SK-N-SH (cell line): Measurements from ENCODE around the gene ATF2. TPM values are rescaled to one million over a fixed set of nuclear protein-coding genes. Genes with fewer than 3 reads are reported as not detected.

Experiments
- CTCF ChIA-PET: fragments of 300-600, 350-600 bp; formaldehyde crosslinking; extraction: SDS; loops from one replicate; lab custom pipeline; 2021; lab: Yijun Ruan, JAX
- POLR2A ChIA-PET: fragments of 350-600 bp; sonication (Branson Sonifier 250); formaldehyde crosslinking; extraction: SDS; loops from one replicate; lab custom pipeline; 2020; ENCODE audit warnings: antibody characterized with exemption, inconsistent platforms; lab: Yijun Ruan, JAX
- DNase-seq: peaks from one replicate; pipeline ENCODE4 v3.0.0; 2012
- H2AFZ ChIP-seq: fragments of 200-600 bp; sonication (generic); 2 replicates; pipeline ENCODE4 v1.8.1; 2016; ENCODE audit warnings: antibody characterized with exemption, mild to moderate bottlenecking, low read depth
- H3F3A ChIP-seq: fragments of 200-600 bp; sonication (generic); replicated peaks from 2 replicates; pipeline ENCODE3; 2016; ENCODE audit warnings: antibody characterized with exemption, mild to moderate bottlenecking; ENCODE audit not compliant: insufficient read depth
- H3K27ac ChIP-seq, 2 experiments: fragments of 200-500 bp in 1 of 2; fragments of 200-600 bp in 1 of 2; sonication (Bioruptor generic) in 1 of 2; sonication (generic), shearing (Covaris generic) in 1 of 2; 2 replicates each; pipeline versions ENCODE4 v1.5.1 to v1.6.1; 2014 to 2016; ENCODE audit warnings: low read depth in 2 of 2, inconsistent platforms in 1 of 2, low read length in 1 of 2, mild to moderate bottlenecking in 1 of 2, mixed read lengths in 1 of 2
- H3K27me3 ChIP-seq: fragments of 200-600 bp; sonication (generic), shearing (Covaris generic); 2 replicates; pipeline ENCODE4 v1.6.1; 2016; ENCODE audit warnings: mixed run types; ENCODE audit not compliant: insufficient read depth
- H3K36me3 ChIP-seq, 2 experiments: fragments of 200-500 bp in 1 of 2; fragments of 200-600 bp in 1 of 2; sonication (Bioruptor generic) in 1 of 2; sonication (generic) in 1 of 2; replicated peaks in 1 of 2; 2 replicates each; pipeline versions ENCODE3 to v1.5.1; 2014 to 2016; ENCODE audit warnings: low read length in 1 of 2, mild to moderate bottlenecking in 1 of 2; ENCODE audit not compliant: insufficient read depth in 2 of 2, control insufficient read depth in 1 of 2
- H3K4me1 ChIP-seq, 2 experiments: fragments of 200-500 bp in 1 of 2; fragments of 200-600 bp in 1 of 2; sonication (Bioruptor generic) in 1 of 2; sonication (generic), shearing (Covaris generic) in 1 of 2; 2 replicates each; pipeline versions ENCODE4 v1.5.1 to v1.6.1; 2014 to 2016; ENCODE audit warnings: low read depth in 1 of 2, low read length in 1 of 2, mixed run types in 1 of 2; ENCODE audit not compliant: insufficient read depth in 2 of 2, control insufficient read depth in 1 of 2
- H3K4me2 ChIP-seq: fragments of 200-600 bp; sonication (generic), shearing (Covaris generic); 2 replicates; pipeline ENCODE4 v1.6.1; 2017; ENCODE audit warnings: mixed run types
- H3K4me3 ChIP-seq, 2 experiments: fragments of 200-500 bp in 1 of 2; fragments of 200-600 bp in 1 of 2; sonication (Bioruptor generic) in 1 of 2; sonication (generic), shearing (Covaris generic) in 1 of 2; 2 replicates each; pipeline versions ENCODE4 v1.5.1 to v1.8.1; 2014 to 2016; ENCODE audit warnings: low read depth in 2 of 2, inconsistent platforms in 1 of 2, low read length in 1 of 2, mild to moderate bottlenecking in 1 of 2, mixed read lengths in 1 of 2, moderate library complexity in 1 of 2
- H3K79me2 ChIP-seq: fragments of 200-600 bp; sonication (generic); 2 replicates; pipeline ENCODE4 v1.8.1; 2017; ENCODE audit warnings: mild to moderate bottlenecking; ENCODE audit not compliant: insufficient read depth
- H3K9ac ChIP-seq: fragments of 200-600 bp; sonication (generic); 2 replicates; pipeline ENCODE4 v1.6.1; 2017; ENCODE audit warnings: mixed run types
- H3K9me2 ChIP-seq: fragments of 200-600 bp; sonication (generic); 2 replicates; pipeline ENCODE4 v1.6.1; 2017; ENCODE audit warnings: mixed run types
- H3K9me3 ChIP-seq: fragments of 200-600 bp; sonication (generic); 2 replicates; pipeline ENCODE4 v1.6.1; 2017; ENCODE audit warnings: mixed run types, mild to moderate bottlenecking, moderate library complexity
- H4K20me1 ChIP-seq: fragments of 200-600 bp; sonication (generic); 2 replicates; pipeline ENCODE4 v1.6.1; 2017; ENCODE audit warnings: mild to moderate bottlenecking, mixed run types; ENCODE audit not compliant: insufficient read depth
- ELF1 ChIP-seq: IDR thresholded peaks from 2 replicates; pipeline ENCODE4 v1.4.0; 2012
- EZH2phosphoT487 ChIP-seq: fragments of 200-600 bp; sonication (generic); IDR thresholded peaks from 2 replicates; pipeline ENCODE4 v1.6.1; 2017; ENCODE audit warnings: low read depth, mixed run types, mild to moderate bottlenecking, antibody characterized with exemption, moderate library complexity, borderline replicate concordance
- FOSL2 ChIP-seq: IDR thresholded peaks from 2 replicates; pipeline ENCODE4 v1.4.0; 2012; ENCODE audit warnings: low read depth, mild to moderate bottlenecking, moderate library complexity, borderline replicate concordance
- JUND ChIP-seq: IDR thresholded peaks from 2 replicates; pipeline ENCODE4 v1.4.0; 2012
- MXI1 ChIP-seq: IDR thresholded peaks from 2 replicates; pipeline ENCODE4 v1.6.1; 2012; ENCODE audit warnings: mild to moderate bottlenecking, low read depth, low read length, improper control_type of control experiment
- NFIC ChIP-seq: IDR thresholded peaks from 2 replicates; pipeline ENCODE4 v1.4.0; 2012; ENCODE audit warnings: borderline replicate concordance
- NRF1 ChIP-seq: IDR thresholded peaks from 2 replicates; pipeline ENCODE4 v1.6.1; 2012; ENCODE audit warnings: low read depth, mild to moderate bottlenecking, low read length
- RAD21 ChIP-seq: IDR thresholded peaks from 2 replicates; pipeline ENCODE4 v1.6.1; 2012; ENCODE audit warnings: mild to moderate bottlenecking, low read length
- RCOR1 ChIP-seq: fragments of 150-350 bp; IDR thresholded peaks from 2 replicates; pipeline ENCODE4 v1.6.1; 2017; ENCODE audit warnings: antibody characterized with exemption, low read length
- RFX5 ChIP-seq: IDR thresholded peaks from 2 replicates; pipeline ENCODE4 v1.6.1; 2012; ENCODE audit warnings: mild to moderate bottlenecking, improper control_type of control experiment, low read length
- RXRA ChIP-seq: IDR thresholded peaks from 2 replicates; pipeline ENCODE4 v1.4.0; 2012; ENCODE audit warnings: low read depth, mild to moderate bottlenecking, borderline replicate concordance
- SIN3A ChIP-seq: IDR thresholded peaks from 2 replicates; pipeline ENCODE4 v1.6.1; 2012; ENCODE audit warnings: low read depth, mild to moderate bottlenecking, low read length, moderate library complexity, borderline replicate concordance
- TAF1 ChIP-seq: IDR thresholded peaks from 2 replicates; pipeline ENCODE4 v1.6.1; 2012; ENCODE audit warnings: low read depth, mild to moderate bottlenecking, low read length, moderate library complexity, borderline replicate concordance
- WGBS: methylation state at CpG from one replicate; pipeline ENCODE4 v1.1.6; 2017; ENCODE audit warnings: low lambda C conversion rate; 5-methylcytosine and 5-hydroxymethylcytosine counted together
- polyA plus RNA-seq, 3 experiments: library from polyadenylated mRNA; depleted of rRNA; stranded (reverse); fragments of >200 nt; gene quantifications; 2 replicates each; pipeline ENCODE4 v1.2.3, GENCODE V29; 2012
- TF ChIP-seq, protein P1 (sequence below): fragments of 150-350 bp; IDR thresholded peaks from 2 replicates; pipeline ENCODE4 v1.6.1; 2016; ENCODE audit warnings: mild to moderate bottlenecking, low read depth, low read length
- TF ChIP-seq, protein P2 (sequence below): fragments of 200-600 bp; sonication (generic); IDR thresholded peaks from 2 replicates; pipeline ENCODE4 v1.6.1; 2017; ENCODE audit warnings: antibody characterized with exemption, mild to moderate bottlenecking, moderate library complexity
- TF ChIP-seq, protein P3 (sequence below): IDR thresholded peaks from 2 replicates; pipeline ENCODE4 v1.4.0; 2012; ENCODE audit warnings: low read depth, borderline replicate concordance
- TF ChIP-seq, protein P4 (sequence below): IDR thresholded peaks from 2 replicates; pipeline ENCODE4 v1.4.0; 2012; ENCODE audit warnings: low read depth
- TF ChIP-seq, protein P5 (sequence below): IDR thresholded peaks from 2 replicates; pipeline ENCODE4; 2012
- TF ChIP-seq, protein P6 (sequence below): IDR thresholded peaks from 2 replicates; pipeline ENCODE4 v1.4.0; 2012; ENCODE audit warnings: low read depth, borderline replicate concordance

Gene ATF2
- polyA plus RNA-seq, 1 of the 3 experiments (the other 2 are of a cell fraction), result 19.0 TPM

DNA sequence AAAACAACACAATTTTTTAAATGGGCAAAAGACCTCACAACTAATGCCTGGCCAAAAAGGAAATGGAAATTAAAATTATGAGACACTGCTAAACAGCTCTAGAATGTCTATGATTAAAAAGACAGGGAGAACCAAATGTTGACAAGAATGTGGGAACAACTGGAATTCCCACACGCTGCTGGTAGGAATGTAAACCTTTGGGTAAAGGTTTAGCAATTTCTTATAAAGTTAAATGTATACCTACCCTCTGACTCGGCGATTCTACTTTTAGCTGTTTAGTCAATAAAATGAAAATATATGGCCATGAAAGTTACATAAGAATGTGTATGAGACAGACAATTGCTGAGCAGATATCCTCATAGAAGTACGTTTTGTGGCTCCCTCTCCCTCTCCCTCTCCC is 60.9 kb downstream of the ATF2 start:
- peaks cover 45 to 61% of the 10 kb centered on the region in 2 experiments for H3K36me3 ChIP-seq
- TF ChIP-seq EZH2phosphoT487, result no peak
- no peak for TF ChIP-seq RAD21
- TF ChIP-seq, protein P1, sequence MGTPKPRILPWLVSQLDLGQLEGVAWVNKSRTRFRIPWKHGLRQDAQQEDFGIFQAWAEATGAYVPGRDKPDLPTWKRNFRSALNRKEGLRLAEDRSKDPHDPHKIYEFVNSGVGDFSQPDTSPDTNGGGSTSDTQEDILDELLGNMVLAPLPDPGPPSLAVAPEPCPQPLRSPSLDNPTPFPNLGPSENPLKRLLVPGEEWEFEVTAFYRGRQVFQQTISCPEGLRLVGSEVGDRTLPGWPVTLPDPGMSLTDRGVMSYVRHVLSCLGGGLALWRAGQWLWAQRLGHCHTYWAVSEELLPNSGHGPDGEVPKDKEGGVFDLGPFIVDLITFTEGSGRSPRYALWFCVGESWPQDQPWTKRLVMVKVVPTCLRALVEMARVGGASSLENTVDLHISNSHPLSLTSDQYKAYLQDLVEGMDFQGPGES, result no peak
- no peak for TF ChIP-seq MXI1
- no peak for TF ChIP-seq NFIC
- TF ChIP-seq, protein P2, sequence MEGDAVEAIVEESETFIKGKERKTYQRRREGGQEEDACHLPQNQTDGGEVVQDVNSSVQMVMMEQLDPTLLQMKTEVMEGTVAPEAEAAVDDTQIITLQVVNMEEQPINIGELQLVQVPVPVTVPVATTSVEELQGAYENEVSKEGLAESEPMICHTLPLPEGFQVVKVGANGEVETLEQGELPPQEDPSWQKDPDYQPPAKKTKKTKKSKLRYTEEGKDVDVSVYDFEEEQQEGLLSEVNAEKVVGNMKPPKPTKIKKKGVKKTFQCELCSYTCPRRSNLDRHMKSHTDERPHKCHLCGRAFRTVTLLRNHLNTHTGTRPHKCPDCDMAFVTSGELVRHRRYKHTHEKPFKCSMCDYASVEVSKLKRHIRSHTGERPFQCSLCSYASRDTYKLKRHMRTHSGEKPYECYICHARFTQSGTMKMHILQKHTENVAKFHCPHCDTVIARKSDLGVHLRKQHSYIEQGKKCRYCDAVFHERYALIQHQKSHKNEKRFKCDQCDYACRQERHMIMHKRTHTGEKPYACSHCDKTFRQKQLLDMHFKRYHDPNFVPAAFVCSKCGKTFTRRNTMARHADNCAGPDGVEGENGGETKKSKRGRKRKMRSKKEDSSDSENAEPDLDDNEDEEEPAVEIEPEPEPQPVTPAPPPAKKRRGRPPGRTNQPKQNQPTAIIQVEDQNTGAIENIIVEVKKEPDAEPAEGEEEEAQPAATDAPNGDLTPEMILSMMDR, result no peak
- TF ChIP-seq JUND, result no peak
- TF ChIP-seq RFX5, result no peak
- no peak for TF ChIP-seq RXRA
- TF ChIP-seq, protein P3, sequence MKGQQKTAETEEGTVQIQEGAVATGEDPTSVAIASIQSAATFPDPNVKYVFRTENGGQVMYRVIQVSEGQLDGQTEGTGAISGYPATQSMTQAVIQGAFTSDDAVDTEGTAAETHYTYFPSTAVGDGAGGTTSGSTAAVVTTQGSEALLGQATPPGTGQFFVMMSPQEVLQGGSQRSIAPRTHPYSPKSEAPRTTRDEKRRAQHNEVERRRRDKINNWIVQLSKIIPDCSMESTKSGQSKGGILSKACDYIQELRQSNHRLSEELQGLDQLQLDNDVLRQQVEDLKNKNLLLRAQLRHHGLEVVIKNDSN, result no peak
- TF ChIP-seq ELF1, result no peak
- TF ChIP-seq, protein P4, sequence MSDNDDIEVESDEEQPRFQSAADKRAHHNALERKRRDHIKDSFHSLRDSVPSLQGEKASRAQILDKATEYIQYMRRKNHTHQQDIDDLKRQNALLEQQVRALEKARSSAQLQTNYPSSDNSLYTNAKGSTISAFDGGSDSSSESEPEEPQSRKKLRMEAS, result no peak
- TF ChIP-seq RCOR1, result no peak
- TF ChIP-seq NRF1, result no peak
- TF ChIP-seq TAF1, result no peak
- no peaks in the 10 kb centered on the region for H3K9me2 ChIP-seq
- H3K27me3 ChIP-seq, result no peaks in the 10 kb centered on the region
- WGBS, result 96% methylated on average over 4 of the region's 4 CpGs
- ChIA-PET POLR2A (no interaction called here), CTCF (no interaction called here)
- peaks cover 23% of the 10 kb centered on the region; the same call in 1 of the 2 replicates for H3K79me2 ChIP-seq
- no peaks in the 10 kb centered on the region for H4K20me1 ChIP-seq
- peaks cover 25% of the 10 kb centered on the region for H3F3A ChIP-seq
- no peak overlapping the region for H3K9ac ChIP-seq
- no peaks in the 10 kb centered on the region for H3K9me3 ChIP-seq
- H3K27ac ChIP-seq, result no peak overlapping the region
- no peak overlapping the region for H3K4me2 ChIP-seq
- peaks cover 0 to 5% of the 10 kb centered on the region in 2 experiments; a peak in 2 of 4 replicates for H3K4me1 ChIP-seq
- H3K4me3 ChIP-seq, result no peak overlapping the region
- DNase-seq, result no peak
- H2AFZ ChIP-seq, result no peak overlapping the region

DNA sequence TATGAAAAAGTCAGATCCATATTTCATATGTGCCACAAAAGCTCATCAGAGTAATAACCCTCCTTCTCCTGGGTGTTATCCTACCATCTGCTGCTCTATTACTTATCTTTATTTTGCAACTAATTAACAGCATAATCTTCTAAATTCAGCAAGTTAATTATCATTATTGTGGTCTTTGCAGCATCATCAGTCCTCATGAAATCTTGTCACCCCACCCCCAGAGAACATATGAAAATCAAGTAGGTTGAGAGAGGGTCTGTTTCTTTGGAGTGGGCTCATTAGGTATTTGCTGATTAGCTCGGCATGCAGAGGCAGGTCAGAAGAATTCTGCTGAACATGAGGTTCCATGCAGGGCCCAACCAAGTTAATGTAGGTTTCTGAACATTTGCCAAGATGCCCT is 64.8 kb downstream of the ATF2 start:
- Histone ChIP-seq H3K9me3 (no peaks in the 10 kb centered on the region), H2AFZ (no peak overlapping the region), H3K9me2 (no peaks in the 10 kb centered on the region), H4K20me1 (no peaks in the 10 kb centered on the region), H3K4me3 (no peak overlapping the region), H3K27me3 (no peaks in the 10 kb centered on the region), H3K79me2 (peaks cover 14% of the 10 kb centered on the region; the same call in 1 of the 2 replicates), H3K4me1 (no peaks in the 10 kb centered on the region), H3K4me2 (no peak overlapping the region), H3F3A (peaks cover 7% of the 10 kb centered on the region), H3K9ac (no peak overlapping the region), H3K36me3 (peaks cover 41 to 67% of the 10 kb centered on the region in 2 experiments), H3K27ac (no peak overlapping the region)
- 100% methylated on average over 1 of the region's 1 CpG for WGBS
- DNase-seq, result no peak
- CTCF ChIA-PET, result interaction anchor here (0.5 kb wide), 1 partner anchor 1246 kb away, joined by 4 read pairs; no protein-coding TSS in a partner anchor
- POLR2A ChIA-PET, result no interaction called here
- TF ChIP-seq NFIC, result no peak
- no peak for TF ChIP-seq SIN3A
- TF ChIP-seq, protein P5, sequence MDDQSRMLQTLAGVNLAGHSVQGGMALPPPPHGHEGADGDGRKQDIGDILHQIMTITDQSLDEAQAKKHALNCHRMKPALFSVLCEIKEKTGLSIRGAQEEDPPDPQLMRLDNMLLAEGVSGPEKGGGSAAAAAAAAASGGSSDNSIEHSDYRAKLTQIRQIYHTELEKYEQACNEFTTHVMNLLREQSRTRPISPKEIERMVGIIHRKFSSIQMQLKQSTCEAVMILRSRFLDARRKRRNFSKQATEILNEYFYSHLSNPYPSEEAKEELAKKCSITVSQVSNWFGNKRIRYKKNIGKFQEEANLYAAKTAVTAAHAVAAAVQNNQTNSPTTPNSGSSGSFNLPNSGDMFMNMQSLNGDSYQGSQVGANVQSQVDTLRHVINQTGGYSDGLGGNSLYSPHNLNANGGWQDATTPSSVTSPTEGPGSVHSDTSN, result no peak
- TF ChIP-seq, protein P2, result no peak
- TF ChIP-seq FOSL2, result no peak
- TF ChIP-seq, protein P6, sequence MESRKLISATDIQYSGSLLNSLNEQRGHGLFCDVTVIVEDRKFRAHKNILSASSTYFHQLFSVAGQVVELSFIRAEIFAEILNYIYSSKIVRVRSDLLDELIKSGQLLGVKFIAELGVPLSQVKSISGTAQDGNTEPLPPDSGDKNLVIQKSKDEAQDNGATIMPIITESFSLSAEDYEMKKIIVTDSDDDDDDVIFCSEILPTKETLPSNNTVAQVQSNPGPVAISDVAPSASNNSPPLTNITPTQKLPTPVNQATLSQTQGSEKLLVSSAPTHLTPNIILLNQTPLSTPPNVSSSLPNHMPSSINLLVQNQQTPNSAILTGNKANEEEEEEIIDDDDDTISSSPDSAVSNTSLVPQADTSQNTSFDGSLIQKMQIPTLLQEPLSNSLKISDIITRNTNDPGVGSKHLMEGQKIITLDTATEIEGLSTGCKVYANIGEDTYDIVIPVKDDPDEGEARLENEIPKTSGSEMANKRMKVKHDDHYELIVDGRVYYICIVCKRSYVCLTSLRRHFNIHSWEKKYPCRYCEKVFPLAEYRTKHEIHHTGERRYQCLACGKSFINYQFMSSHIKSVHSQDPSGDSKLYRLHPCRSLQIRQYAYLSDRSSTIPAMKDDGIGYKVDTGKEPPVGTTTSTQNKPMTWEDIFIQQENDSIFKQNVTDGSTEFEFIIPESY, result no peak
